CD4-positive, alpha-beta T cell treated with Interleukin-10 for 1 hour (primary cell): ENCODE data around the gene RANBP6.

Source experiments
- DNase-seq: peaks from one replicate; pipeline ENCODE4 v3.0.0-alpha.2; 2020

The RANBP6 gene

DNA sequence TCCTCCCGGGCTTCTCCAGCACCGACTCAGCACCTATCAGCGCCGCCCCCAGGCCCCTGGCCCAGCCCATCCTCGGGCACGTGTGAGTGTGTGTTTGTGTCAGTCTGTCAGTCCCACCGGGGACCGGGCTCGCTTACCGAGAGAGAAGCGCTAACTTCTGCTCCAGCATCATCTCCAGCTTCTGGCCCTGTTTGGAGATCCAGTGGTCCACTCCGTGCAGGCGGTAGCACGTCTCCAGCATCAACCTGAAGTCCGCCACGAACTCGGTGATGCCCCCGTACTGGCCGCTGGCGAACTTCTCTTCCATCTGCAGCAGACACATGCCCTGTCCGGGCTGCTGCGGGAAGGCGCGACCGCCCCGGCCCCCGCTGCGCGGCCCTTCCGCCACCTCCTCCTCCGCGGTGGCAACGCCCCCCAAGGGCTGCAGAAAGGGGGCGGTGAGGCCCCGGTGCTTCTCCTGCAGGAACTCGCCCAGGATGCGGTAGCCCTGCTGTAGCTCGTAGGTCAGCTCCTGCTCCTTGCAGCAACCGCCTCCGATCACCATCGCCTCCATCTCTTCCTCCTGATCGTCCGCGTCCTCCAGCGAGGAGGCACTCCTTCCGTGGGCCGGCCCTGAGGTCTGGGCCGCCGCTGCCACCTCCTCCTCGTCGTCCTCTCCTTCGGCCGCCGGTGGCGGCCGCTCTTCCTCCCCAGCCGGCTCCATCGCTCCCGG lies 8.2 kb downstream of the RANBP6 start:
- peak; percentile 93 for DNase-seq

DNA sequence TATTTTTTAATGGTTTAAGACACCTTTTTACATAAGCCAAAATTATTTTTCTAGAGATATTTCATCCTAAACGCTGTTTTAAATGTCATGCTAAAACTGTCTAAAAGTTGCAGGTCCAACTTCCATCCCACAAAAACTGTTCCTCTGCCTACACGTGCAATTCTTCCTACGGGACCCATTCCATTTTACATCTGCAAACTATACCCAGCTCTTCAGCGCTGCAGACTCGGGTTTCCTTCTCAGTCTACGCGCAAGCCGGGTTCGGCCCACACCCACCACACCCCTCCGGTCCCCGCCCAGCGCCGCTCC lies 8.7 kb downstream of the RANBP6 start:
- DNase-seq: no peak

GRCh38 chr9:6000955-6001354 lies 14.5 kb downstream of the RANBP6 start:
- no peak for DNase-seq

DNA sequence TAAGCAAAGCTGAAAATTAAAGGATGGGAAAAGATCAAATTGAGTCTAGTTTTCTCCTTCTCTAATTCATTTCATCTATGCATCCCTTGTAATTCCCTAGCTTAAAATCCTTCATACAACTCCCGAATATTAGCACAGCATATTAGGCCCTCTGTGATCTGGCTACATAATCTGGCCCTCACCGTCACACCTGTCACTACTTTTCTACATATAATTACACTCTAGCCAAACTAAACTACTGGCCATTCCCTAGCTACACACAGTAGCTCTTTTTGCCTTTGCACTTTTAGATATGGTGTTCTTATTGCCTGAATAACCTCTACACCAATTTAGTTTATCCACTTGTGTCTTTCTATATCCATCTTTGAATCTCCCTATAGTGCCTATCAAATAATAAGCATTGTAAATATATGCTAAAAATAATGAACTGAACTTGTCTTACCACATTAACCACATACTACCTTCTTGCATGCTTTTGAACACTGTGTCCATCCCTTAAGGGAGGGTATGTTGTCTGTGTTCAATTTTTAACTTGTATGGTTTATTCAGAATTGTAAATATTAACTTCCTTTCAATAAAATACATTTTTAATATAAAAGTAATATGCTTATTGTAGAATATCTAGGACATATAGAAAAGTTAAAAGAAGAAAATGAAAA lies 15.9 kb downstream of the RANBP6 start:
- DNase-seq: no peak

DNA sequence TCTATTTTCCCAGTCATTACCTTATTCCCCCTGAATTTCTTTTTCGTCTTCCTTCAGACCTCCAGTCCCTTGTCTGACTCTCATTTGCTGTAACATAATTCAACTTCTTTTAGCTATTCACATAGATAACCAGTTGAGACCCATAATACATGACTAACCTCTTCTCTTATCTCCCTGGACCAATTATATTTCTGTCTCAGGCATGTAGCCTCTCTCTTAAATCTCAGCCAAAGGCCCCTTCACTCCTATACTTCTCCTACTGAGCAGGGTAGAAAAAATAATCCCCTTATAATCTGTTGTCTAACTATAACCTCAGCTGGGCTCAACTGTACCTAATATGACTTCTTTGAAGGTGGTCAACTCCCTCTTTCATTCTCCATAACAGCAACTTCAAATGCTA lies 20.9 kb downstream of the RANBP6 start:
- DNase-seq: no peak

DNA sequence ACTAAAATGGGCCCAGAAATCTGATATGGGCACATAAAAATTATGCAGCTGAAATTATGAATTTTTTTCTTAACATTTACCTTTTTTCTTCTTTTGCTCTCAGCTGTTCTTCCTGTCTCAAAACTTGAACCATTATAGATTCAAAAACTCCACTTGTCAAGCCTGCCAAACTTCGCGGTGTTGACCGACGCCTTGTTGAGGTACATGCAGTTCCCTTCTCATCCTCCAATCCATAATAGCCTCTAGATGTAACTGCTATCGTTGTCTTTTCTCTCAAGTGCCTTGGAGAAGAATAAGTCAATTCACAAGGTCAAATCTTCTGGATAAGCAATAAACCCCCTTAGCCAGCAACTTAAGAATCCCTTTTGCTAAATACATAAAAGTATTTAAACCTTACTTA lies 27.2 kb downstream of the RANBP6 start:
- no peak for DNase-seq

DNA sequence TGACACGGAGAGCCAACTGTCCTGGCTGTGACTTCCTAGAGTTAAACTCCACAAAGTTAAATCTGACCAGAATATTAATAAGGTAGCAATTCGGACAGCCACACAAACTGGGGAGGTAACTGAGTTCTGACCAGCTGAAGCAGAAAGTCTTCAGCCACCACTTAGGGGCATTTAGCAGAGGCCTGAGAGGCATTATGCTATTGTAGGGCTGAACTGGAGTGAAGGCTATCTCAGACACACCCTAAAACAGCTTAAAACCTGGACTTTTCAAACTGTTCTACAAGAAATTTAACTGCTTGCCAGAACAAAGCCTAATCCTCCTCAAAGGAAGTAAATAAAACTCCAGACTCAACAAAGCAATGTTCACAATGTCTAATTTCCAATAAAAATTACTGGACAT lies 32.4 kb downstream of the RANBP6 start:
- no peak for DNase-seq

DNA sequence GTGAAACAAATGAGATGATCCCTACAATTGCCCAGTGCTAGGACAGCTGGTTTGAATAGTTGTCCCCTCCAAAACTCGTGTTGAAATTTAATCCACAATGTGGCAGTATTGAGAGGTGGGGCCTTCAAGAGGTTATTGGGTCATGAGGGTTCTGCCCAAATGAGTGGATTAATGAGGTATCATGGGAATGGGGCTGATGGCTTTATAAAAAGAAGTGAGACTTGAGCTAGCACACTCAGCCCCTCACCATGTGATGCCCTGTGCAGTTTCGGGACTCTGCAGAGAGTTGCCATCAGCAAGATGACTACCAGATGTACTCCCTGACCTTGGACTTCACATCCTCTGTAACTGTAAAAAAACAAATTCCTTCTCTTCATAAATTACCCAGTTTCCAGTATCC lies 33.1 kb downstream of the RANBP6 start:
- DNase-seq: no peak

DNA sequence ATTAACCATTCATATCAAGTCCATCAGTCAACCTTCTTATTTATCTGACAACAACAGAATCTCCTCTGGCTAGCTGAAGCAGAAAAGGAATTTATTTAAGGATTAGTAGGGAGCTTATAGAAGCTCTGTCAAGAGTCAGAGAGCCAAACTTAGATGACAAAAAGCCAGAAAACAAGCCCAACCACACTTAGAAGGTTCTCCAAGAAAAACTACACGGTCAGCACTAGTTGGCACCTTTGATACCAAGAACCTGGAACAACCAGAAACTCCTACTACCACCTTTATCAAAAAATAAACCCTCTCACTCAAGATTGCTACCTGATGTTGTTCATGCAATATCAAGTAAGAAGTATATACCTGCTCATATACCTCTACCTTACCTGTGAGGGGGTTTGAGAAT lies 36.9 kb downstream of the RANBP6 start:
- DNase-seq: no peak

- DNase-seq: no peak
These were observed 38.6 kb downstream of the RANBP6 start for GRCh38 chr9:5976674-5977397.

DNA sequence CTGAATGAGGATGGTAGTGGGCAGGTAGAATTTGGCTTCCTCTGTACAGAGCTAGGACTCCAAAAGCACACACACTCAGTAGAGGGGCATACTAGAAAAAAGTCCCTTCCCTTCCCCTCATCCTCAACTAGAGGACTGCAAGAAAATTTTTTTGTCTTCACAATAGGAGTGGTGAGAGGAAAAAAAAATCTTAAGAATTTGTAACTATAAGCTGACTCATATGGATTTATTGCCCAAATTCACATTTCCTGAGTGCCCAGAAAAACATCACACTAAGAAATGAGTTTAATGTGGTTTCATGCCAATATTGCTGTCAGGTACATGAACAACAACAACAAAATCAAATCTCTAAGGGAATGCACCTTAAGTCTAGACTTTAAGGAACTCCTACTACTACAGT lies 43.7 kb downstream of the RANBP6 start:
- no peak for DNase-seq
